ENCODE results near the gene AKT3. TPM values are rescaled to one million over a fixed set of nuclear protein-coding genes. Genes with fewer than 3 reads are reported as not detected.

The AKT3 gene
- total RNA-seq, 1 donor from 2014 or later: 36.2 TPM

GRCh38 chr1:243802736-243803135 is 47.3 kb downstream of the AKT3 start:
- H3K9me3 Mint-ChIP-seq: peaks cover 17% of the 10 kb centered on the region
- H3K27me3 ChIP-seq: no peaks in the 10 kb centered on the region
- no peak overlapping the region for H3K4me3 Mint-ChIP-seq

GRCh38 chr1:243801378-243801777 is 48.7 kb downstream of the AKT3 start:
- H3K4me3 ChIP-seq: no peak overlapping the region
- no peaks in the 10 kb centered on the region for H3K79me2 ChIP-seq (ENCODE audit: low read depth)
- Mint-ChIP-seq H3K27me3 (ENCODE audit: insufficient read depth, low read depth) (peaks cover 2% of the 10 kb centered on the region), H3K27ac (no peak overlapping the region), H3K4me1 (no peaks in the 10 kb centered on the region), H3K36me3 (peaks cover 32% of the 10 kb centered on the region), H3K9me3 (peaks cover 13% of the 10 kb centered on the region), H3K4me3 (no peak overlapping the region)
- TF ChIP-seq EZH2phosphoT487 (IDR thresholded peaks at IDR 0.05) (no peak), EZH2 (IDR thresholded peaks at IDR 0.05) (no peak), CTCF (IDR thresholded peaks at IDR 0.05) (no peak)
- no peaks in the 10 kb centered on the region for H4K20me1 ChIP-seq (ENCODE audit: low read depth)
- H3K36me3 ChIP-seq: no peaks in the 10 kb centered on the region
- no peaks in the 10 kb centered on the region for H3K4me1 ChIP-seq
- H3K4me2 ChIP-seq: no peak overlapping the region
- no peaks in the 10 kb centered on the region for H3K9me3 ChIP-seq (ENCODE audit: low read depth)
- no peak overlapping the region for H2AFZ ChIP-seq (replicated peaks)
- no peaks in the 10 kb centered on the region for H3K27me3 ChIP-seq
- no peak for DNase-seq (ENCODE audit: low spot score)
- H3K9ac ChIP-seq: no peak overlapping the region
- no peak overlapping the region for H3K27ac ChIP-seq
- no peaks in the 10 kb centered on the region for H3F3A ChIP-seq (ENCODE audit: low read depth)

More at GRCh38 chr1:243802736-243803135, 47.3 kb downstream of the AKT3 start:
- Mint-ChIP-seq H3K36me3 (peaks cover 30% of the 10 kb centered on the region), H3K27me3 (ENCODE audit: insufficient read depth, low read depth) (peaks cover 2% of the 10 kb centered on the region), H3K4me1 (no peaks in the 10 kb centered on the region), H3K27ac (no peak overlapping the region)
- Histone ChIP-seq H3K36me3 (no peaks in the 10 kb centered on the region), H3K4me1 (no peaks in the 10 kb centered on the region), H3K9me3 (ENCODE audit: low read depth) (no peaks in the 10 kb centered on the region), H3K79me2 (ENCODE audit: low read depth) (no peaks in the 10 kb centered on the region), H2AFZ (replicated peaks) (no peak overlapping the region), H3K27ac (no peak overlapping the region), H3F3A (ENCODE audit: low read depth) (no peaks in the 10 kb centered on the region), H4K20me1 (ENCODE audit: low read depth) (no peaks in the 10 kb centered on the region), H3K9ac (no peak overlapping the region), H3K4me3 (no peak overlapping the region), H3K4me2 (no peak overlapping the region)
- no peak for DNase-seq (ENCODE audit: low spot score)
- TF ChIP-seq EZH2phosphoT487 (IDR thresholded peaks at IDR 0.05): no peak
- no peak for TF ChIP-seq CTCF (IDR thresholded peaks at IDR 0.05)
- no peak for TF ChIP-seq EZH2 (IDR thresholded peaks at IDR 0.05)

- H3K4me2 ChIP-seq: no peak overlapping the region
- H3K27ac Mint-ChIP-seq: no peak overlapping the region
- TF ChIP-seq CTCF (IDR thresholded peaks at IDR 0.05) (no peak), EZH2phosphoT487 (IDR thresholded peaks at IDR 0.05) (no peak), EZH2 (IDR thresholded peaks at IDR 0.05) (no peak)
Observed at GRCh38 chr1:243799908-243800307, 50.1 kb downstream of the AKT3 start.

More at GRCh38 chr1:243799908-243800307, 50.1 kb downstream of the AKT3 start:
- no peak for DNase-seq (ENCODE audit: low spot score)
- no peaks in the 10 kb centered on the region for H4K20me1 ChIP-seq (ENCODE audit: low read depth)
- no peak overlapping the region for H3K4me3 Mint-ChIP-seq
- H3K9me3 Mint-ChIP-seq: peaks cover 11% of the 10 kb centered on the region
- H3K9me3 ChIP-seq (ENCODE audit: low read depth): no peaks in the 10 kb centered on the region
- H3K36me3 ChIP-seq: no peaks in the 10 kb centered on the region
- H3K4me3 ChIP-seq: no peak overlapping the region
- no peak overlapping the region for H2AFZ ChIP-seq (replicated peaks)
- no peaks in the 10 kb centered on the region for H3K4me1 Mint-ChIP-seq
- no peaks in the 10 kb centered on the region for H3K4me1 ChIP-seq
- H3K9ac ChIP-seq: no peak overlapping the region
- peaks cover 2% of the 10 kb centered on the region for H3K27me3 Mint-ChIP-seq (ENCODE audit: insufficient read depth, low read depth)
- H3K36me3 Mint-ChIP-seq: peaks cover 28% of the 10 kb centered on the region
- no peak overlapping the region for H3K27ac ChIP-seq
- no peaks in the 10 kb centered on the region for H3K79me2 ChIP-seq (ENCODE audit: low read depth)
- H3K27me3 ChIP-seq: no peaks in the 10 kb centered on the region
- no peaks in the 10 kb centered on the region for H3F3A ChIP-seq (ENCODE audit: low read depth)

Measured in neural progenitor cell (in vitro differentiated cells).